T-cell (primary cell): Measurements from ENCODE around the gene GPC5. TPM values are rescaled to one million over a fixed set of nuclear protein-coding genes. Genes with fewer than 3 reads are reported as not detected.
"Not testable (repeated sequence)": the region's sequence is repeated elsewhere in the genome, so short reads cannot be mapped to it uniquely, and the experiment has no call there.

Experiments used
- ATAC-seq, 4 experiments: fragments of 200-7000 bp in 3 of 4; fragments of 150-1000 bp in 1 of 4; cut with Tn5 transposase; replicated peaks in 1 of 4; 1 replicate in 3 of 4; 2 replicates in 1 of 4; pipeline ENCODE4 v1.10.0; 2021; ENCODE audit warnings: moderate library complexity in 3 of 4, mild to moderate bottlenecking in 2 of 4, moderate number of reproducible peaks in 1 of 4
- CTCF ChIA-PET, 2 donors: fragments of 300-600 bp; sonication (Branson Sonifier 250); formaldehyde crosslinking; loops; one replicate each; lab custom pipeline; 2022; ENCODE audit warnings: antibody characterized with exemption in 2 of 2; lab: Charles Lee
- POLR2A ChIA-PET, 2 donors: fragments of 300-600 bp; sonication (Branson Sonifier 250); formaldehyde crosslinking; loops; one replicate each; lab custom pipeline; 2022; ENCODE audit warnings: antibody characterized with exemption in 2 of 2; lab: Charles Lee
- DNase-seq, 35 experiments: peaks; one replicate each; pipeline versions ENCODE4 v3.0.0 to v3.0.0-alpha.2; 2013 to 2023
- H3K27ac ChIP-seq: one replicate; pipeline ENCODE4 v1.5.1; 2013; ENCODE audit warnings: low read length
- H3K27me3 ChIP-seq, 2 experiments: replicated peaks in 1 of 2; 1 replicate in 1 of 2; 2 replicates in 1 of 2; pipeline versions ENCODE4 v1.6.1 to v1.7.0; 2013; ENCODE audit warnings: low read length in 1 of 2, mixed read lengths in 1 of 2; ENCODE audit not compliant: control insufficient read depth in 2 of 2, insufficient read depth in 2 of 2; ENCODE audit errors: extremely low read depth in 1 of 2
- H3K36me3 ChIP-seq, 2 donors: 1 replicate in 1 of 2; 2 replicates in 1 of 2; pipeline versions ENCODE4 v1.6.1 to v1.7.0; 2013; ENCODE audit warnings: low read length in 1 of 2; ENCODE audit not compliant: control insufficient read depth in 2 of 2, insufficient read depth in 1 of 2; ENCODE audit errors: extremely low read depth in 1 of 2
- H3K4me1 ChIP-seq, 2 experiments: 1 replicate in 1 of 2; 2 replicates in 1 of 2; pipeline versions ENCODE4 v1.6.1 to v1.7.0; 2013; ENCODE audit warnings: low read length in 2 of 2, mixed read lengths in 1 of 2; ENCODE audit not compliant: insufficient read depth in 2 of 2, control insufficient read depth in 1 of 2; ENCODE audit errors: extremely low read depth in 1 of 2
- H3K4me3 ChIP-seq, 2 donors: 1 replicate in 1 of 2; 2 replicates in 1 of 2; pipeline versions ENCODE4 v1.5.1 to v1.7.0; 2013; ENCODE audit warnings: mild to moderate bottlenecking in 2 of 2, low read length in 1 of 2, moderate library complexity in 1 of 2; ENCODE audit not compliant: control insufficient read depth in 1 of 2; ENCODE audit errors: extremely low read depth in 1 of 2
- H3K9me3 ChIP-seq: 2 replicates; pipeline ENCODE4 v1.7.0; 2013
- H3K27ac Mint-ChIP-seq, 2 donors: one replicate each; pipeline ENCODE4 v1.8.0; 2020 to 2021; ENCODE audit warnings: mild to moderate bottlenecking in 2 of 2, mixed read lengths in 2 of 2
- H3K27me3 Mint-ChIP-seq, 2 donors: one replicate each; pipeline ENCODE4 v1.8.0; 2021 to 2022; ENCODE audit warnings: mixed read lengths in 2 of 2
- H3K36me3 Mint-ChIP-seq: one replicate; pipeline ENCODE4 v1.8.0; 2021; ENCODE audit warnings: mixed read lengths
- H3K4me1 Mint-ChIP-seq, 3 donors: one replicate each; pipeline ENCODE4 v1.8.0; 2020 to 2022; ENCODE audit warnings: mixed read lengths in 3 of 3, mild to moderate bottlenecking in 1 of 3
- H3K4me3 Mint-ChIP-seq, 3 donors: one replicate each; pipeline ENCODE4 v1.8.0; 2020 to 2022; ENCODE audit warnings: mild to moderate bottlenecking in 3 of 3, mixed read lengths in 3 of 3, moderate library complexity in 3 of 3
- H3K9me3 Mint-ChIP-seq, 3 donors: one replicate each; pipeline ENCODE4 v1.8.0; 2020 to 2022; ENCODE audit warnings: mixed read lengths in 3 of 3
- WGBS: methylation state at CpG from one replicate; pipeline ENCODE4 v1.1.5; 2013; ENCODE audit warnings: missing lambda C conversion rate; ENCODE audit not compliant: insufficient coverage; 5-methylcytosine and 5-hydroxymethylcytosine counted together
- total RNA-seq, 35 experiments: library from RNA in 6 of 35; stranded (reverse) in 6 of 35; fragments of 120-200 nt in 1 of 35; gene quantifications; one replicate each; pipeline versions ENCODE4 v1.2.1 to v1.2.4 and lab custom pipeline; 2013 to 2026

GPC5 gene
- total RNA-seq, 5 donors from 2014 or later (not counting 1 experiment from before 2014, with no cell fraction given) = 0.12 to 0.39 (median 0.26) TPM

DNA sequence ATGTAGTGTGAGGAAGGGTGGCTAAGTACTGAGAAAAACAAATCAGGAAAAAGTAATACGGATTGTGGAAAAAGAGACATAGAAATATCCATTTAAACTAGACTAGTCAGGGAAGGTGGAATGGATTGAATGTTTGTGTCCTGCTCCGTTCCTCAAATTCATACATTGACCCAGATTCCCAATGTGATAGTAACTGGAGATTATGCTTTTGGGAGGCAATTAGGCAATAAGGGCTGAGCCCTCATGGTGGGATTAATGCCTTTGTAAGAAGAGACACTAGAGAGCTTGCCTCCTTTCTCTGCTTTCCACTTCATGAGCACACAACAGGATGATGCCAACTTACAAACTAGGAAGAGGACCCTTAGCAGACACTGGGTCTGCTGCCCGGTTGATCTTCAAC lies 1063.0 kb downstream of the GPC5 start:
- POLR2A ChIA-PET = no interaction called here
- no peaks in the 10 kb centered on the region for H3K36me3 ChIP-seq
- H3K27ac Mint-ChIP-seq = no peak overlapping the region
- H3K27ac ChIP-seq = no peak overlapping the region
- WGBS = no CpG with 5 or more reads among the region's 3 CpGs
- peaks cover 5 to 18% (median 12%) of the 10 kb centered on the region in 3 donors for H3K9me3 Mint-ChIP-seq
- CTCF ChIA-PET = no interaction called here
- no peak overlapping the region for H3K4me3 ChIP-seq
- no peak for ATAC-seq
- no peak for DNase-seq
- H3K27me3 Mint-ChIP-seq = no peaks in the 10 kb centered on the region
- no peaks in the 10 kb centered on the region for H3K4me1 ChIP-seq
- no peaks in the 10 kb centered on the region for H3K9me3 ChIP-seq
- H3K4me3 Mint-ChIP-seq = no peak overlapping the region
- no peaks in the 10 kb centered on the region for H3K36me3 Mint-ChIP-seq
- H3K4me1 Mint-ChIP-seq = no peaks in the 10 kb centered on the region
- H3K27me3 ChIP-seq = no peaks in the 10 kb centered on the region

DNA sequence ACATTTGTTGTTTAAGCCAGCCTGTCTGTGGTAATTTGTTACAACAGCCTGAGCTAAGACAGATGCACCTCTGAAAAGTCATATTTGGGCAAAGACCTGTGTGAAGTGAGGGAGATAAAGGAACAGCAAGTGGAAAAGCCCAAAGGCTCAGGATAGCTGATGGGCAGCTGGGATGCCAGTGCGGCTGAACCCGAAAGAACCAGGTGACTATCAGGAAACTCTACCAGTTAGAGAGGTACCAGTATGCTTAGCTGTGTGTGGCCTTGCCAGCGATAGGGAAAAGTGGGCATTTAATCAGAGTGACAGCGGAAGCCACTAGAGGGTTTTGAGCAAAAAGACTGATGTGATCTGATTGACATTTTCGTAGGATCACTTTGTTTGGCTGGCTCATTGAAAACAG lies 1063.4 kb downstream of the GPC5 start:
- Mint-ChIP-seq H3K27me3 (no peaks in the 10 kb centered on the region), H3K36me3 (no peaks in the 10 kb centered on the region), H3K4me1 (no peaks in the 10 kb centered on the region), H3K4me3 (no peak overlapping the region), H3K9me3 (peaks cover 5 to 16% (median 11%) of the 10 kb centered on the region in 3 donors), H3K27ac (no peak overlapping the region)
- POLR2A ChIA-PET = no interaction called here
- CTCF ChIA-PET = no interaction called here
- Histone ChIP-seq H3K4me1 (no peaks in the 10 kb centered on the region), H3K27me3 (no peaks in the 10 kb centered on the region), H3K36me3 (no peaks in the 10 kb centered on the region), H3K27ac (no peak overlapping the region), H3K4me3 (no peak overlapping the region), H3K9me3 (no peaks in the 10 kb centered on the region)
- 80% methylated on average over 5 of the region's 5 CpGs for WGBS
- ATAC-seq (no peak), DNase-seq (no peak)

DNA sequence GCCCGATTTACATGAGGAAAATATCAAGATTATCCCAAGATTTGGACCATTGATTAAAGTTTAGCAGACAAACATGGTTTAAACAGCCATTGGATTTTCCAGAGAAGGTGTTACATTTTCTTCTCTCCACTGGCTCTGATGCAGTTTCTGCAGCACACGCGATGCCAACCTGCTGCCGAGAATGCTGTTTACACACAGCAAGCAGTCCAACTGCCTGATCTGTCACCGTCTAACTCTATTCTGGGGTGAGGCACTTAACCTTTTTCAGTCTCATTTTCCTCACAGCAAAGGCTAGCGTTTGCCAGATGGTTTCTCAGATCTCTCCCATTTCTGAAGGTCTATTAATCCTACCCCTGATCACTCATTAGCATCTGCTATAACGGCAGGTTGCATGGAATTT lies 1064.7 kb downstream of the GPC5 start:
- no peaks in the 10 kb centered on the region for H3K9me3 ChIP-seq
- H3K36me3 ChIP-seq = no peaks in the 10 kb centered on the region
- Mint-ChIP-seq H3K27ac (no peak overlapping the region), H3K27me3 (no peaks in the 10 kb centered on the region), H3K4me3 (no peak overlapping the region), H3K9me3 (peaks cover 3 to 16% (median 9%) of the 10 kb centered on the region in 3 donors), H3K4me1 (no peaks in the 10 kb centered on the region), H3K36me3 (no peaks in the 10 kb centered on the region)
- ATAC-seq = no peak
- ChIA-PET POLR2A (no interaction called here), CTCF (no interaction called here)
- H3K4me3 ChIP-seq = no peak overlapping the region
- no peaks in the 10 kb centered on the region for H3K27me3 ChIP-seq
- H3K27ac ChIP-seq = no peak overlapping the region
- no peak for DNase-seq
- H3K4me1 ChIP-seq = no peaks in the 10 kb centered on the region
- 75% methylated on average over 4 of the region's 7 CpGs for WGBS

DNA sequence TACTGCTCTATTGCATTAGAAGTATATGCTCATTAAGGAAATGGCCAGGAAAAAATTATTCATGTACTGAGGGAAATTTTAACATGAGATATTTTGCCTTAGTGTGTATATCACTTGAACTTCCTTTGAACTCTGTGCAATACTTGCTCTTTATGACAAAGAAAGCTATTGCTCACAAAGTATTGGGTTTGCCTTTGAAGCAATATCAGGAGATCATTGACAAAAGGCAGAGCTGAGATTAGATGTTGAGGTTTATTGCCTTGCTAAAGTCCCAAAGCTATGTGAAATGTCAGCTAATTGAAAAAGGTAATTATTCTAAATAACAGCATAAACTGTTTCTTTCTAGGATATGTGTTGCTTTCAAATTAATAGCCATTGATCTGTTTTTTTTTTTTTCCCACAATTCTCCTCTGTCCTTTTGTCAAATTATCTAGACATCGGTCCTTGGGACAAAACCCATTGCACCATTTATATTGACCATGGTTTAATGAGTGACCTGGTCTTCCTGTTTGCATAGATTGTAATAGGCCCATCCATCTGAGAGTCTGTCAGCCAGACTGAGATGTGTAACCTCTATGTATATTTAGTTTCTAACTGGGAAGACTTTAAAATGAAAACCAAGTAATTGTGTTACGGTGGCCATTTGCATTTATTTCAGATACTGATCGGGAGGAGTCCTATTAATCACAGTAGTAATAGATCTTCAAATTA lies 1075.5 kb downstream of the GPC5 start:
- no peak for DNase-seq
- no peaks in the 10 kb centered on the region for H3K36me3 ChIP-seq
- no peaks in the 10 kb centered on the region for H3K36me3 Mint-ChIP-seq
- peaks cover 0 to 10% (median 0%) of the 10 kb centered on the region in 3 donors for H3K9me3 Mint-ChIP-seq
- H3K4me1 Mint-ChIP-seq = no peaks in the 10 kb centered on the region
- H3K9me3 ChIP-seq = no peaks in the 10 kb centered on the region
- no CpG with 5 or more reads among the region's 3 CpGs for whole genome bisulfite sequencing
- H3K4me3 Mint-ChIP-seq = no peak overlapping the region
- no peak overlapping the region for H3K27ac Mint-ChIP-seq
- H3K4me3 ChIP-seq = no peak overlapping the region
- H3K4me1 ChIP-seq = no peaks in the 10 kb centered on the region
- no peak for ATAC-seq
- POLR2A ChIA-PET = no interaction called here
- H3K27ac ChIP-seq = no peak overlapping the region
- CTCF ChIA-PET = no interaction called here
- H3K27me3 Mint-ChIP-seq = no peaks in the 10 kb centered on the region
- no peaks in the 10 kb centered on the region for H3K27me3 ChIP-seq

DNA sequence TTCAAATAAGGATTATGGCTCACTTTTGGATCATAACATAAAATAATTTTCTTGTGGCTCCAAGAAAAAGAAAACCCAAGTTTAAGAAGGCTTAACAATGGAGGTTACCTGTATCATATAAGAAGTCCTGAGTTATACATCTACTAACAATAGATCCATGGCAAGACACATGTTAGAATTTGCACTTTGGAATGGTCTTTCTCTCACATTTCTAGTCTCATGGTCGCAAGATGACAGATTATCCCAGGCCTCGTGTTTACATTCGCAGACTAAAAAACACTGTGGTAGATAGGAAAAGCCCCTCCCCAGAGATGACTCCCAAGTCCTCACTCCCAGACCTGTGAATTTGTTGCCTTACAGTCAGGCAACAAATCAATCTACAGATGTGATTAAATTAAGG lies 1082.0 kb downstream of the GPC5 start:
- H3K4me3 Mint-ChIP-seq = no peak overlapping the region

DNA sequence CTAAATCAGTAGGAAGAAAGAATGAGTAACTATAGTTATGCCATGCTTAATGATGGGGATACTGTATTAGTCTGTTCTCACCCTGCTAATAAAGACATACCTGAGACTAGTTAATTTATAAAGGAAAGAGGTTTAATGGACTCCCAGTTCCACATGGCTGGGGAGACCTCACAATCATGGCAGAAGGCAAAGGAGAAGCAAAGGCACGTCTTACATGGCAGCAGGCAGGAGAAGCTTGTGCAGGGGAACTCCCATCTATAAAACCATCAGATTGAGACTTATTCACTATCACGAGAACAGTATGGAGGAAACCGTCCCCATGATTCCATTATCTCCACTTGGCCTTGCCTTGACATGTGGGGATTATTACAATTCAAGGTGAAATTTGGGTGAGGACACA lies 1084.4 kb downstream of the GPC5 start:
- H3K4me3 Mint-ChIP-seq, POLR2A ChIA-PET, DNase-seq: not testable (repeated sequence)

More for the DNA sequence above, 1082.0 kb downstream of the GPC5 start:
- Mint-ChIP-seq H3K27me3 (no peaks in the 10 kb centered on the region), H3K36me3 (no peaks in the 10 kb centered on the region), H3K4me1 (no peaks in the 10 kb centered on the region), H3K27ac (no peak overlapping the region), H3K9me3 (peaks cover 0 to 18% (median 14%) of the 10 kb centered on the region in 3 donors)
- H3K9me3 ChIP-seq = no peaks in the 10 kb centered on the region
- no peak overlapping the region for H3K4me3 ChIP-seq
- H3K4me1 ChIP-seq = no peaks in the 10 kb centered on the region
- CTCF ChIA-PET = no interaction called here
- no peak overlapping the region for H3K27ac ChIP-seq
- POLR2A ChIA-PET = no interaction called here
- no peak for DNase-seq
- WGBS = no CpG with 5 or more reads among the region's 3 CpGs
- no peaks in the 10 kb centered on the region for H3K36me3 ChIP-seq
- no peak for ATAC-seq
- no peaks in the 10 kb centered on the region for H3K27me3 ChIP-seq

More for the DNA sequence above, 1084.4 kb downstream of the GPC5 start:
- H3K36me3 ChIP-seq, H3K27ac Mint-ChIP-seq, H3K36me3 Mint-ChIP-seq, H3K4me3 ChIP-seq, H3K27me3 Mint-ChIP-seq, ATAC-seq, H3K4me1 ChIP-seq, H3K27ac ChIP-seq, CTCF ChIA-PET, H3K4me1 Mint-ChIP-seq, H3K9me3 ChIP-seq, H3K27me3 ChIP-seq: not testable (repeated sequence)
- 63% methylated on average over 1 of the region's 3 CpGs for whole genome bisulfite sequencing
- H3K9me3 Mint-ChIP-seq = peaks cover 0 to 14% (median 14%) of the 10 kb centered on the region in 3 donors
